Measurements from ENCODE around the gene GJD4. TPM values are rescaled to one million over a fixed set of nuclear protein-coding genes. Genes with fewer than 3 reads are reported as not detected.

Gene GJD4
- total and polyA plus RNA-seq, 2 experiments from 2014 or later: not detected

GRCh38 chr10:35644050-35644950 lies 39.2 kb downstream of the GJD4 start:
- TF ChIP-seq REST (IDR thresholded peaks at IDR 0.05; ENCODE audit: unreplicated experiment) (no peak), STAT1 (IDR thresholded peaks at IDR 0.05; ENCODE audit: unreplicated experiment) (no peak), EZH2phosphoT487 (IDR thresholded peaks at IDR 0.05; ENCODE audit: unreplicated experiment) (no peak), ZNF331 (CRISPR knock-in tag; IDR thresholded peaks at IDR 0.05; ENCODE audit: low read depth) (no peak), CREB1 (CRISPR knock-in tag; IDR thresholded peaks at IDR 0.05; ENCODE audit: low read depth) (no peak), ETS1 (IDR thresholded peaks at IDR 0.05) (no peak), ZNF462 (CRISPR knock-in tag; IDR thresholded peaks at IDR 0.05) (no peak), JUNB (IDR thresholded peaks at IDR 0.05; ENCODE audit: unreplicated experiment) (no peak), ZNF114 (CRISPR knock-in tag; IDR thresholded peaks at IDR 0.05) (no peak), EZH2 (IDR thresholded peaks at IDR 0.05; ENCODE audit: low read depth, unreplicated experiment) (no peak), POLR2AphosphoS5 (IDR thresholded peaks at IDR 0.05; ENCODE audit: low read depth) (no peak), NANOG (IDR thresholded peaks at IDR 0.05; ENCODE audit: borderline replicate concordance) (no peak)
- TF ChIP-seq, protein P1, sequence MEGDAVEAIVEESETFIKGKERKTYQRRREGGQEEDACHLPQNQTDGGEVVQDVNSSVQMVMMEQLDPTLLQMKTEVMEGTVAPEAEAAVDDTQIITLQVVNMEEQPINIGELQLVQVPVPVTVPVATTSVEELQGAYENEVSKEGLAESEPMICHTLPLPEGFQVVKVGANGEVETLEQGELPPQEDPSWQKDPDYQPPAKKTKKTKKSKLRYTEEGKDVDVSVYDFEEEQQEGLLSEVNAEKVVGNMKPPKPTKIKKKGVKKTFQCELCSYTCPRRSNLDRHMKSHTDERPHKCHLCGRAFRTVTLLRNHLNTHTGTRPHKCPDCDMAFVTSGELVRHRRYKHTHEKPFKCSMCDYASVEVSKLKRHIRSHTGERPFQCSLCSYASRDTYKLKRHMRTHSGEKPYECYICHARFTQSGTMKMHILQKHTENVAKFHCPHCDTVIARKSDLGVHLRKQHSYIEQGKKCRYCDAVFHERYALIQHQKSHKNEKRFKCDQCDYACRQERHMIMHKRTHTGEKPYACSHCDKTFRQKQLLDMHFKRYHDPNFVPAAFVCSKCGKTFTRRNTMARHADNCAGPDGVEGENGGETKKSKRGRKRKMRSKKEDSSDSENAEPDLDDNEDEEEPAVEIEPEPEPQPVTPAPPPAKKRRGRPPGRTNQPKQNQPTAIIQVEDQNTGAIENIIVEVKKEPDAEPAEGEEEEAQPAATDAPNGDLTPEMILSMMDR (conservative IDR thresholded peaks at IDR 0.05; ENCODE audit: low read depth in 2 of 2): no peak
- Mint-ChIP-seq H3K4me3 (peak overlapping the region; percentile 72), H3K4me1 (peaks cover 14% of the 10 kb centered on the region; the same call in 2 of the 3 replicates), H3K27me3 (ENCODE audit: insufficient read depth, low read depth, poor library complexity) (peaks cover 37% of the 10 kb centered on the region), H3K9me3 (peaks cover 4% of the 10 kb centered on the region), H3K36me3 (ENCODE audit: low read depth) (peaks cover 6% of the 10 kb centered on the region; the same call in 2 of the 3 replicates), H3K27ac (no peak overlapping the region)
- Histone ChIP-seq H3K27me3 (ENCODE audit: insufficient read depth) (peaks cover 41% of the 10 kb centered on the region), H3K27ac (ENCODE audit: low read depth) (no peak overlapping the region), H3K79me2 (replicated peaks; ENCODE audit: insufficient read depth) (no peaks in the 10 kb centered on the region), H4K20me1 (replicated peaks; ENCODE audit: insufficient read depth) (no peaks in the 10 kb centered on the region), H3K36me3 (ENCODE audit: insufficient read depth) (no peaks in the 10 kb centered on the region), H3K4me1 (ENCODE audit: insufficient read depth) (no peaks in the 10 kb centered on the region; the same call in 1 of the 2 replicates), H3K9me2 (ENCODE audit: insufficient read depth) (no peaks in the 10 kb centered on the region; the same call in 1 of the 2 replicates), H2AFZ (peak overlapping the region; percentile 87), H3F3A (replicated peaks; ENCODE audit: low read depth) (0 out of 2 replicates have a peak, but pooled peaks cover 10% of the 10 kb centered on the region), H3K4me2 (peak overlapping the region; percentile 96), H3K4me3 (peak overlapping the region; percentile 71)
- no peak for ATAC-seq
- peak; percentile 46 for DNase-seq (ENCODE audit: low spot score)
